Pons (tissue), 1 donor: ENCODE data around the gene BHLHE23.

Experiments
- DNase-seq: peaks from one replicate; pipeline ENCODE4 v3.0.0-alpha.2; 2016; ENCODE audit warnings: low spot score

BHLHE23 gene

DNA sequence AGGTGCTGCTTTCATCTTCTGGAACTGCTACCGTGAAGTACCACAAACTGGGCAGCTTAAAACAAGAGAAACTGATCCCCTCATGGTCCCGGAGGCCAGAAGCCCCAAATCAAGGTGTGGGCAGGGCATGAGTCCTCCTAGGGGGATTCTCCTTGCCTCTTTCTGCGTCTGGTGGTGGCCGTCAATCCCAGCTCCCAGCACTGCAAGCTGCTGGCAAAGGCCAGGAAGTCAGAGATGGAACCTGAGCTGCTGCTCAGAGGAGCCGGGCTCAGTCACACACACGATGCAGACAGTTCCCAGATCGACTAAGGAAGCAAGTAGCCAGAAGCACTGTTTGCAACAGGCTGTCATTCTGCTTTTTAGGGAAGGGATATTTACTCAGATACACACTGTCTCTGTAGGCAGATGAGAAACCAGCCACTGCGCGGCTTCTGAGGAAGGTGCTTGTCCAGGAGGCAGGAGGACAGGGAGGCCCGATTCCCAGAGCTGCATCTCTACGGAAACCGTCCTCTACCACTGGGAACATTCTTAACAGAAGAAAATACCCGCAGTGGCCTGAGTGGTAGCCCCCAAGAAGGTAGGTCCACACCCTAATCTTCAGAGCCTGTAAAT lies 15.5 kb downstream of the BHLHE23 start:
- no peak for DNase-seq

DNA sequence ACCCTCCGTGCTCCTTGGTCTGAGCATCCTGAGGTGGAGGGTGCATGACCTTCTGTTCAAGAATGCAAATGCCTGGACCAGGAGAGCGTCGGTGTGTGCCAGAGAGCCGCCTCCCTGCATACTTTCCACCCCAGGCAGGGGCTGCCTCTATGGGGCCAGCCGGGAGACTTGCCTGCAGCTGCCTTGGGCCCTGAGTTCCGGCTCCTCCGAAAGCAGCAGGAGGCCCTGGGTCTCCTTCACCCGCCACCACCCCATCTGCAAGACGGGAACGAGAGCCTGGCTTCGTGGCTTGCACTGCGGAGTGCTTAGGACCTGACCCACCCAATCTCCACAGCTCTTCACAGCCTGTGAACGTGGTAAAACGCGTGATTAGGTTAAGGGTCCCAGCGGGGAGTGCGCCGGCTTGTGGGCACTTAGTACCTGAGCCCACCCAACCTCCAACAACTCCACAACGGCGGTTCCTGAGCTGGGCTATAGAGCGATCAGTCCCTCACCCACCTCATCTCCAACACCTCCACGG lies 16.4 kb downstream of the BHLHE23 start:
- no peak for DNase-seq

DNA sequence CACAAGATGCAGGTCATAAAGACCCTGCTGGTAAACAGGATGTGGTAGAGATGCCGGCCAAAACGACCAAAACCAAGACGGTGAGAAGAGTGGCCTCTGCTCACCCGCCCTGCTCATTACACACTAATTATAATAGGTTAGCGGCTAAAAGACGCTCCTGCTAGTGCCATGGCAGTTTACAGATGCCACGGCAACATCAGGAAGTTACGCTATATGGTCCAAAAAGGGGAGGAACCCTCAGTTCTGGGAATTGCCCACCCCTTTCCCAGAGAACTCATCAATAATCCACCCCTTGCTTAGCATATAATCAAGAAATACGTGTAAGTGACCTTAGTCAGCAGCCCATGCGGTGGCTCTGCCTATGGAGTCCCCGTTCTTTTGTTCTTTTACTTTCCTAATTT lies 17.6 kb downstream of the BHLHE23 start:
- no peak for DNase-seq

DNA sequence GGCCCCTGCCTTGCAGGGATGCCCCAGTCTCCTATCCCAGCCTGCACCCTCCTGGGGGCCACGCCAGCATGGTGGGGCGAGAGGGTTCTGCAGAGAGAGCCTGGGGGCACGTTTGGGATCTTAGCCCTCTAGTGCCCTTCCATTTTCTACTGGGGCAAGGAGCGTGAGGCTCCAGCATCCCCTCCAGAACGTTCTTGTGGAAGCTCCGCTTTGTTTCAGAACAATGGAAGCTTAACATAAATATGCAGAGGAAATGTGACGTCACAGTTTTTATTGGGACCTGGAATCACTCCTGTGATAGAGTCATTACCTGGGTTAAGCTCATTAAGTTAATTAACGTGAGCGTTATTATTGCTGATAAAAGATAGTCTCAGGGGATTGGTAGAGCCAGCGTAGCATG lies 19.6 kb downstream of the BHLHE23 start:
- DNase-seq = no peak

DNA sequence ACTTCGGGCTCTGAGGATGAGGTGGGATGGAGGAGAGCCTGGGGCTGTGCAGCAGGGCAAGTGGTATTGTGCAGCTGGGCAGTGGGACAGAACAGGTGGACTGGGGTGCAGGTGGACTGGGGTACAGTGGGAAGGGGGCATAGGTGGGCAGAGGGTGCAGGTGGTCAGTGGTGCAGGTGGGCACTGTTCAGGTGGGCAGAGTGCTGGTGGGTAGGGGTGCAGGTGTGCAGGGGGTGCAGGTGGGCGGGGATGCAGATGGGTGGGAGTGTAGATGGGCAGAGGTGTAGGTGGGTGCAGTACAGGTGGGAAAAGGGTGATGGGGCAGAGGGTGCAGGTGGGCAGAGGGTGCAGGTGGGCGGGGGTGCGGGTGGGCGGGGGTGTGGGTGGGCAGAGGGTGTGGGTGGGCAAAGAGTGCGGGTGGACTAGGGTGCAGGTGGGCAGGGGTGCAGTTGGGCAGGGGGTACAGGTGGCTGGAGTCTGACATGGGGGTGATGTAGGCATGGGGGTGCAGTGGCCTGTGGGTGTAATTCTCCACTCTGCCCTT lies 20.4 kb downstream of the BHLHE23 start:
- no peak for DNase-seq

DNA sequence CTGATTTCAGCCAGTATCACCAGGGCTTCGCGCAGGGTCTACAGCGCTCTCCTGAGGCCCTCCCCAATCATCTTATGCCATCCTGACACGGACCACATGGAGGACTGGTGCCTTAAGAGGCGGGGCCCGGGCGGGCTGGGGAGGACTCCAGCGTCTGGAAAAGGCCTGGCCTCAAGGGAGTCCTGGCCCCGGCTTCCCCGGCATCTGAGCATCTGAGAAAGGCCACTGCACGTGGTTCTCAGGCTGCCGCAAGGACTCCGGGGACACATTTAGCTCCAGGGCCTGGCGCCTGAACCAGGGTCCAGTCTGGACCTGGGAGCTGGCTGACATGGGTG lies 21.4 kb downstream of the BHLHE23 start:
- no peak for DNase-seq

DNA sequence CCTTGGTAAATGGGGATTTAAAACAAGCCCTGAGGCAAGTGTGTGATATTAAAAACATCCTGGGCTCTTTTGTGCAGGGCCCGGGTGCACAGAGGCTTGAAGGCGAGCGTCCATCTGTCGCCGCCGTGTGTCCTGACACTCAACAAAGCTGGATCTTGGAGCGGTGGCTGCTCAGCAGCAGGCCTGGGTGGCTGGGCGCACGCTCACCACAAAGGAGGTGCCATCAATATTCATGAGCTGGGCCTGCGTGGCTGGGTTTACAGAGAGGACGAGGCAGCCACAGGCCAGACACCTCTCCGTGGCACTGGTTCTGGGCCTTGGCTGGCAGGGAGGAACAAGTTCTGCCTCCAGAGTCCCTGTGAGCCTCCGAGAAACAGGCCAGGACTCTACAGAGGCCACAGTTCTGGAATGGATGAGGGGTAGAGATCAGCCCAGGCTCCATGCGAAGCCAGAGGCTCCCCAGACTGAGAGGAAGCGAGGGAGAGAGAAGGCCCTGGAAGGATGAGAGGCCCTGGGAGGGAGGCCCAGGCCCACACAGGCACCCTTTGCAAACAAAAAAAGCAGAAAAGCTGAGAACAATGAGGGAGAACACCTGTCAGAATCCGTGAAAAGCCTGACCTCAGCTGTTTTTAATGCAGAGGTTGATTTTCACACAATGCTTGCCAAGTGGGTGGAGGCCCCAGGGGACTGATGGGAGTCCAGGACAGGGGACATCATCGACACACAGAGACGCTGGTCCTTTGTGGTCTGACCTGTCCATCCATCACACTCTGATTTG lies 21.9 kb downstream of the BHLHE23 start:
- DNase-seq = peak; percentile 14

DNA sequence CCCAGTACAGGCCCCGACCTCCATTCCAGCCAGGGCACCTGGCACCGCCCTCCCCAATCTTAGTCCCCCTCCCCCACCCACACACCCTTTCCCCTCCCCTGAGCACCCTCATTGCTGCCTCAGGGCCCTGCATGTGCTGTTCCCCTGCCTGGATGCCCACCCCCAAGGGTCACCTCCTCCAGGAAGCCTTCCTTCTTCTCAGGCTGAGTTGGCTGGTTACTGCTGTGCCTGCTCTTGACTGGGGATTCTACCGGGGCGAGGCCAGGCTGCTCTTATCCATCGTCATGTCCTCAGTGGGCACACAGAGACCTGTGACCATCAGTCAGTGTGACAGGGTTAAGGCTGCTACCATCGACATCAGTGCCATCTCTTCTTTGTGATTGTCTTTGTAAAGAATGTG lies 23.6 kb downstream of the BHLHE23 start:
- no peak for DNase-seq

DNA sequence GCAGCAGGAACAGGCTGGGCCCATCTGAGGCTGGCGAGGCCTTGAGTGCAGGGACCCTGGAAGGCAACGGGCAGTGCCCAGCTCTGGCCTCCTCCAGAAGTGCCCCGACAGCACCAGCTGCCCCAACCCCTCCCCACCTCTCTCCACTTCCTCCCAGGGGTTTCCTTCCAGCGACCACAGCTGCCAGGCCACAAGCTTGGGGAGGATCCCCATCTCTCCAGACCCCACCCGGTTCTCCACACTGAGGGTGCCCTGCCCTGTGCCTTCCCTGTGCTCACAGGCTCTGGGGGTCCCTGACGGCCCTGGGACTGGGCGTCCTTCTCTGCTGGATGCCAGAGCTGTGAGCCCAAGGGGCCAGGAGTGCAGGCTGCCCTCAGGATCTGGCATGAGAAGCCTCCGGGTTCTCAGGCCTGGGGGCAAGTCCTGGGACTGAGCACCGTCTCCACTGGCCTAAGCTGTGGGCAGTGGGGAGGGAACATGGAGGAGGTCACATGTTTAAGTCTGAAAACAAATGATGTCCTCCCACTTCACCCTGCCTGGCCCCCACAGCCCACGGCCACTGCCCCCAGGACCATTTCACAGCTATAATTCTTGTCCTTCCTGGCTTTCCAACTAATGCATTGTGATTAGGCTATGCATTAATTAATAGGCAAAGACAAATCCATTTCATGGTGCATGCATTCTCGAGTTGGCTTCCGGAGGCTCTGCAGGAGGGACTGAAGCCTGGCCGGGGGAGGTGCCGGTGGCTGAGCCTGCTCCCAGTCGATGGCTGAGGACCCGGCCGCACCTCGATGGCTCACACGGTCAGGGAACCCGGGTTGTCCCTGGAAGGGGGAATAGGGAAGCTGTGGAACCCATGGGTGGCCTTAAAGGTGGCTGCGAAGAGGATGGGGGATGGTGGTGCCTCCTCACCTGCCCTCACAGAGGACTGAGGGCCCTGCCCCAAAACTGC lies 24.4 kb downstream of the BHLHE23 start:
- DNase-seq = no peak

DNA sequence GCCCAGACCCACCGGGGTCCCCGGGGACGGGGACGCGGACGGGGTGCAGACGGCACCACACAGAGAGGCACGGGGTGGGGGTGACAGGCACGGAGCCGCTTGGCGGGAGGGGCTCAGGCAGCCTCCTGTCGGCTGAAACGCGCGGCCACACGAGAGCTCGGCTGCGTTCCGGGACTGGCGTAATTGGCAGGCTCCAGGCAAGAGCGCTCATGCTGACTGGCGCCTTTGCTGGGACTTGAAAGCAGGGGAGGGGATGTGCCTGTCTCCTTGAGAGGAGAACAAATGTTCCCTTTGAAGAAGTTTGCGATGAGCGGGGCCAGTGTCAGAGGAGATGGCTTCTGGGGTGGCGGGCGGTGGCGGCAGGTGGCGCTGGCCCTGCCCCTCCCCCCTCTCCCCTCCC lies 25.8 kb downstream of the BHLHE23 start:
- no peak for DNase-seq

DNA sequence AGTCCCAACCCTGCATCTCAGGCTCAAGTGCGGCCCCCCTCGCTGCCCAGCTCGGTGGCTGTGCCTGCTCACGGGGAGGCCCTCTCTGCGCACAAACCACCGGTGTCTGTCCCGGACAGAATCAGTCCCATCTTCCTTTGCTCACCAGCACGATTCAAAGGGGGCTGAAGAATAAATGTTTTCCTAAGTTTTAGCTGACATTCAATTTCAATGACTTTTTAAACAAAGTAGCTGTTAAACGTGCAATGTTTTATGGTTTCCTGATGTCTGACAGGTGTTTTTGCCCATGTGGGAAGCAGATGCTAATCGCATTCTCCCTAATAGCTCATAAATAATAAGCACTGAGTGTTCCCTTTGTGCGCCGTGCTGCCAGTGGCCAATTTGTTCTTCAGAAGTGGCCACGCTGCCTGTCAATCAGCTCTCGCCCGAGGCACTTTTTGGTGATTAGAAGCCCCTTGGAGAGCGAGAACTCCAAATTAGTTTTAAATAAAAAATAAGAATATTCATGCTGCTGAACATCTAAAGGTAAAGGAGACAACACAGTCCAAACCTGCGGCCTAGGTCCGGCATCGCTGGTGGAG lies 26.3 kb downstream of the BHLHE23 start:
- DNase-seq = no peak

DNA sequence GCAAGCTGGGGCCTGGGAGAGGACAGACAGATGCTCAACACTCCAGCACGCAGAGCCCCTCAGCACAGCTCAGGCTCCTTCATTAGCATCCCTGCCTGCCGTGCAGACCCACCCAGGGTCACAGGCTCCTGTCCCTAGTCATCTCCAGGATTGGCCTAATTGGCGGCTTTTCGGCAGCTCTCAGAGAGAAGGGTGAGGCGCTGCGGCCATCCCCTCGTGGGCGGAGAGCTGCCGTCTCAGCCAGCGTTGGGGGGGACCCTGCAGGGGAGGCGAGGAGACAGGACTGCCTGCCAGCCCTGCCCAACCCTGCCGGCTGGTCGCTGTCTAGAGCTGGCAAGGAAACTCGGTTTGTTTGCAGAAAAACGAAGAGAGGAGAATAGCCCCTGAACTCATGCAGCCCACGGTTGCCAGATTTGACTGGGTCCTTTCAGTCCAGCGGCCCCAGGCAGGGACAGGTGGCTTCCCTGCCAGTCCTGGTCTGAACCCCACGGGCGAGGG lies 26.8 kb downstream of the BHLHE23 start:
- no peak for DNase-seq

DNA sequence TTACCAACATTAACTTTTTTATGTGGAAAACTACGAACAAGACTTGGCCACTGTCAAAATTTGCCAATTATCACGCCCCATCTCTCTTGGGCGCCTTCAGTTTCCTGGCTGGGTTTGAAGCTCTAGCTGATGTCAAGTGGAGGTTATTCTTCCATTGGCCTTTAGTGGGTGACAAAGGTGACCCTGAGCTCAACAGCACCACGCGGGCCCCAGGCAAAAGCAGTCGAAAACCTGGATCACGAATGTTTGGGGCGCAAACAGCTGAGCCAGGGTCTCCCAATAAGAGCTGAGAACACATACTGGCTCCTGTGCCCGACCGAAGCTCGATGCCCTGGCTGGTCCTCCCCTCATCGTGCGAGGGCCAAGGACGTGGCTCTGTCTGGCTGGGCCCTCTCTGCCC lies 27.5 kb downstream of the BHLHE23 start:
- DNase-seq = no peak

DNA sequence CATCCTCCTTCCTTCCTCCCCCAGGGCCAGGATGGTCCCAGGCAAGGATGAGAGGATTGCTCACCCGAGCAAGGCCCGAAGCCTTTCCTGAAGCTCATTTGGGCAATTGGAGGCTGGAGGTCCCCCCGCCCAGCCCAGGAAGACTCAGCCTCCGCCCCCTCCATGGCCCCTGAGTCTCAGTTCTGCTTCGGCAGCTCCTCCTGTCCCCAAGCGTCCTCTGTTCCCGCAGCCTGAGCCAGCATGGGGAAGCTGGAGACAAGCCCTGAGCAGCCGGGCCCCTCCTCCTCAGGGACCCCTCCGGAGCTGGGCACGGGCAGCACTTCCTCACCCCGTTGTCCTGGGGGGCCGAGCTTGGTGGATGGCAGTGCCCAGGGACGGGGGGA lies 28.2 kb downstream of the BHLHE23 start:
- DNase-seq = no peak

DNA sequence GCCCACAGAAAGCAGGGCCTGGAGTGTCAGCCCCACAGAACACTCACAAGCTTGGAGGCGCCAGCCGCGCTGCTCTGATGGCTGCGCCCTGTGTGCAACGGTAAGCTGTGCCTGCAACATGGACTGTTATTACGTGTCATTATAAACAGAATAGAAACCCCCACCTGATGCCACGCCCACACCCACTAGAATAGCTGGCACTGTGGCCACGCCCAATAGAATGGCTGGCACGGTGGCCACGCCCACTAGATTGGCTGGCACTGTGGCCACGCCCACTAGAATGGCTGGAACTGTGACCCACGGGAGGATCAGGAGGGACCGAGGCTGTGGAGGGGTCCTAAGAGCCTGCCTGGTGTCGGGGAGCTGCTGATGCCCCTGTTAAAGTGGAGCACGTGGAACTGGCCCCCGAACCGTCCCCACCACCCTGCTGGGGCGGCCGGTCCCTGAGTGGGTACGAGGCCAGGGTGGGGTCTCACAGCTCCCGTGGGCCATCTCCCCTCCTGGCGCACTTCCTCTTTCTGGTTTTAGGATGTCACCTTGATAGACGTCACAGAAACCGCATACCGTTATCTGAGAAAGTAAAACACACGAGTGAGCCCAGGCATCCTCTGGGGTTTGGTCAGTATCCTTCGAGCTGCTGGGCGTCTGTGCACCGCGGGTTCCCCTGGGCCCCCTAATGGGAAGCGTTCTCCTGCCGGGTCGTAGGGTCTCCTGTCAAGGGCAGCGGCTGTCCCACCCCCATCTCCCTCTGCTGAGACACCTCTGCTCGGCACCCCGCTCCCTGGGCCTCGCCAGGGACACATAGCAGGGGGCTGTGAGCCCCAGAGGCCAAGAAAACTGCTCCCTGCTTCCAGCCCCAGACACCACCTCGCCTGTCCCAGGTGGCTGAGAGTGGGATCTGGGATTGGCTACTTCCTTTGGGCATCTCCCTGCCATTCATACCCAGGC lies 28.9 kb downstream of the BHLHE23 start:
- no peak for DNase-seq

DNA sequence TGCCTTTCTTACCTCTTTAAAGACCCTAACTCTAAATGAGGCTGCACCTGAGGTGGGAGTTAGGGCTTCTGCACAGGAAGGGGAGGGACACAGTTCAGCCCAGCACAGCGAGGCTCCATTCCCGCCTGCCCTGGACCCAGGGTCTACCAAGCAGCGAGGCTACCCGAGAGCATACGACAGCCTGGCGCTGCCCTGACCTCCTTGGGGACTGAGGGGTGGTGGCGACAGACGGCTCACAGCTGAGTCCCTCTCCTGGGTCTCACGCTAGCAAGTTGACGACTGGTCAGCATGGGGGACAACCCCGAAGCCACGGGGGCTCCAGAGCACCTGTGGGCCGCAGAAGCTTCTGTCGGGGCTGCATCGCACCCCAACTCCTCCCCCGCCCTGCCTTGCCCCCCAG lies 29.9 kb downstream of the BHLHE23 start:
- no peak for DNase-seq

DNA sequence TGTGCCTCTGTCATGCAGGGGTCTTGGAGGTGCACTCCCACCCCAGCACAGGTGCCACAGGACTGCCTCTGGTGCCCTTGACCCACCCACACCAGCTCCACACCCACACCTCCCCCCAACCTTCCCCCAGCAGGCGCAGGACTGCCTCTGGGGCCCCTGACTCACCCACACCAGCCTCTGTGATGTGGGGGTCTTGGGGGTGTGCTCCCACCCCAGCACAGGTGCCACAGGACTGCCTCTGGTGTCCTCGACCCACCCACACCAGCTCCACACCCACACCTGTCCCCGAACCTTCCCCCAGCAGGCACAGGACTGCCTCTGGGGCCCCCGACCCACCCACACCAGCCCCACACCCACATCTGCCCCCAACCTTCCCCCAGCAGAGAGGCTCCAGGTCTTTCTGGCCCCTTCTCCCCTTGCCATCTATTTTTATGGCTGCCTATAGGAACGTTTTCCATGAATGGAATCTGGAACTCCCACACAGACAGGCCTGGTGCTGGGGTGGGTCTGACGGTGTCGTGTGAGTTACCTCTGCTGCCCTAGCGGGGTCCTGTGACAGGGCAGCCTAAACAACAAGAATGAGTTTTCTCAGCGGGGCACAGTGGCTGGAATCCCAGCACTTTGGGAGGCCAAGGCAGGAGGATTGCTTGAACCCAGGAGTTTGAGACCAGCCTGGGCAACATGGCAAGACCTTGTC lies 30.8 kb downstream of the BHLHE23 start:
- no peak for DNase-seq

DNA sequence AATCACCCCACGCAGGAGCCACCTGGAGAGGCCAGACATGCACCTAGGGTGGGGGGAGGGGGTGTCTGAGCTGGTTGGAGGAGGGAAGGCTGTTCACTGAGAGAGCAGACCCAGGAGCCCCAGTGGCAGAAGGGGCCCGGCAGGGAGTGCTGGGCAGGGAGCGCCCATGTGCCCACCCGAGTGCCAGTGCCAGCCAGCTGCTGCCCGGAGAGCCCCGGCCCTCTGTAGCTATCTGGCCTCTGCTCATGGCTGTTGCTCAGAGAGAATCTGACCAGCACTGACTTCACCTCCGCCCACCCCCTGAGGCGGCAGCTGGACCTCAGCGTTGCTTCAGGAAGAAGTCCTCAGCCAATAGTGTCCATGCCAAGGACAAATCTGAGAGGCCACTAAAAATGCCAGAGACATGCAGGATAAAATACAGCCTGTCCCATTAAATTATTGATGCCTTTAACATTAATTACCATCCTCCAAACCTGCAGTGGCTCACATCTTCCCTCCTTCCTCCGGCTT lies 31.5 kb downstream of the BHLHE23 start:
- no peak for DNase-seq

DNA sequence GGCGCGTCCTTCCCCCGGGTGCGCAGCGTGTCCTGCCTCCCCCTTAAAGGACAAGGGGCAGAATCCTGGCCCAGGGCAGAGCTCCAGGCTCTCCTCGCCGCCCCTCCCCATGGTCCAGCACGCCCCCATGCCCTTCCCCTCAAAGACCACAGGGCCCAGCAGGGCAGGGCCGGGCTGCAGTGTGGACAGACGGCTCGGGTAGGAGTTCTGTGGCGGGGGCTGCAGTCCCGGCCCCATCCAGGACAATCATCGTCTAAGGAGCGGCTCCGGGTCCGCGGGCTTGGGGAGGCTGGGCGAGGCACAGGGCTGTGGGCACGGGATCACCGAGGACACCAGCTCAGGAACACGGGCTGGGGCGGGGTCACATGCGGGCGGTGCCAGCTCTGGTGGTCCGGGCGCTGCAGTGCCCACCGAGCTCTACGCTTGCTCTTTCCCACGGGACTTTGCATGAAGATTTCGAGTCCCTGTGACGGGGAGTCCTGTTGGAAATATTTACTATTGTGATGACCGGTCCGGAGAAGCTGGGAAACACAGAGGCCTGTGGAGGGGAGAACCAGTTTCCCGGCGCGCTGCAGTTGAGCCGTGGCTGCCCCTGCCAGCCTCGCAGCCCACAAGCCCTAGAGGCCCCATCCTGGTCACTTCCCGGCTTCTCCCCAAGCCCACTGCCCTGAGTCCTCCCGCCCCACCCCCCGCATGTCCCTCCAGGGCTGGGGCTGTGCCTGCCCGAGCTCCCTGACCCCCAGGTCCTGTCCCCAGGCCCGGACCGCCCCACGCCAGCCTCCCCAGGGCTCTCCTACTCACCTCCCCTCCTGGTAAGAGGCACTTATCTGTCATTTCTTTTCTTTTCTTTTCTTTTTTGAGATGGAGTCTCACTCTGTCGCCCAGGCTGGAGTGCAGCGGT lies 33.7 kb downstream of the BHLHE23 start:
- DNase-seq = no peak
